Naive B cell (primary cell): ENCODE measurements around the gene PIK3IP1. TPM values are rescaled to one million over a fixed set of nuclear protein-coding genes. Genes with fewer than 3 reads are reported as not detected.
A peak's percentile ranks its signal among the peaks of the same experiment; 100 is the strongest.

Source experiments
- ATAC-seq, 2 donors: fragments of 150-1000 bp; cut with Tn5 transposase; 2 replicates each; pipeline ENCODE4 v1.10.0; 2021; ENCODE audit warnings: low read depth in 2 of 2, mild to moderate bottlenecking in 2 of 2, moderate library complexity in 2 of 2
- DNase-seq: peaks from one replicate; pipeline ENCODE4 v3.0.0; 2022
- H3K27ac Mint-ChIP-seq, 6 donors: one replicate each; pipeline ENCODE4 v1.8.0; 2020 to 2022; ENCODE audit warnings: mild to moderate bottlenecking in 6 of 6, mixed read lengths in 6 of 6, moderate library complexity in 5 of 6, inconsistent platforms in 2 of 6
- H3K27me3 Mint-ChIP-seq, 3 donors: one replicate each; pipeline ENCODE4 v1.8.0; 2021 to 2022; ENCODE audit warnings: mixed read lengths in 3 of 3, mild to moderate bottlenecking in 1 of 3
- H3K36me3 Mint-ChIP-seq, 2 donors: one replicate each; pipeline ENCODE4 v1.8.0; 2020 to 2022; ENCODE audit warnings: mixed read lengths in 2 of 2, inconsistent platforms in 1 of 2, mild to moderate bottlenecking in 1 of 2
- H3K4me1 Mint-ChIP-seq, 3 donors: one replicate each; pipeline ENCODE4 v1.8.0; 2020 to 2022; ENCODE audit warnings: mixed read lengths in 3 of 3, inconsistent platforms in 1 of 3, mild to moderate bottlenecking in 1 of 3, moderate library complexity in 1 of 3
- H3K4me3 Mint-ChIP-seq, 8 donors: one replicate each; pipeline ENCODE4 v1.8.0; 2020 to 2022; ENCODE audit warnings: mild to moderate bottlenecking in 8 of 8, mixed read lengths in 8 of 8, moderate library complexity in 8 of 8, inconsistent platforms in 2 of 8
- H3K9me3 Mint-ChIP-seq, 7 donors: one replicate each; pipeline ENCODE4 v1.8.0; 2020 to 2022; ENCODE audit warnings: mixed read lengths in 7 of 7, mild to moderate bottlenecking in 5 of 7, inconsistent platforms in 2 of 7, moderate library complexity in 1 of 7
- polyA plus RNA-seq, 6 donors: library from polyadenylated mRNA; unstranded; fragments of 300-500 nt; fragmentation: Illumina TruSeq; gene quantifications; one replicate each; pipeline ENCODE4 v1.2.3, GENCODE V29; 2021; ENCODE audit warnings: low read depth in 6 of 6

The PIK3IP1 gene
- 100 to 1,000 TPM; 107 to 235 (median 181) TPM for polyA plus RNA-seq

- H3K27ac Mint-ChIP-seq, result peak within 1 kb of the TSS; percentile 99 to 100 (median 100)
- peak within 1 kb of the TSS; percentile 90 to 100 (median 99) for H3K4me3 Mint-ChIP-seq
- no peaks in the 10 kb centered on the region for H3K27me3 Mint-ChIP-seq
- peak; percentile 81 for DNase-seq
- ATAC-seq, result peak; percentile 26 to 32
- peaks cover 17 to 23% of the 10 kb centered on the region in 2 donors for H3K36me3 Mint-ChIP-seq
- no peaks in the 10 kb centered on the region for H3K9me3 Mint-ChIP-seq
- peaks cover 49 to 71% (median 68%) of the 10 kb centered on the region in 3 donors for H3K4me1 Mint-ChIP-seq
These were observed at the start of gene PIK3IP1 for GRCh38 chr22:31292236-31292989. Gene PIK3IP1, minus strand, starts transcription at chr22:31292488. Its CDS starts 144 bp downstream, at chr22:31292344.

GRCh38 chr22:31341386-31342088 is 49.2 kb upstream of the PIK3IP1 start:
- Mint-ChIP-seq H3K4me3 (peak overlapping the region in 4 of 8 donors; percentile 16 to 72 (median 51)), H3K9me3 (no peaks in the 10 kb centered on the region), H3K4me1 (peaks cover 51 to 83% (median 66%) of the 10 kb centered on the region in 3 donors), H3K36me3 (peaks cover 0 to 14% of the 10 kb centered on the region in 2 donors), H3K27ac (peak overlapping the region in 4 of 6 donors; percentile 31 to 93 (median 65)), H3K27me3 (no peaks in the 10 kb centered on the region)
- DNase-seq, result no peak
- no peak for ATAC-seq

GRCh38 chr22:31340765-31341247 is 48.5 kb upstream of the PIK3IP1 start:
- Mint-ChIP-seq H3K27ac (peak overlapping the region in 5 of 6 donors; percentile 57 to 94 (median 66)), H3K36me3 (peaks cover 0 to 19% of the 10 kb centered on the region in 2 donors), H3K27me3 (no peaks in the 10 kb centered on the region), H3K9me3 (no peaks in the 10 kb centered on the region), H3K4me1 (peaks cover 54 to 87% (median 66%) of the 10 kb centered on the region in 3 donors), H3K4me3 (peak overlapping the region in 3 of 8 donors; percentile 2 to 71 (median 54))
- no peak for ATAC-seq
- DNase-seq, result no peak

- Mint-ChIP-seq H3K9me3 (no peaks in the 10 kb centered on the region), H3K27me3 (no peaks in the 10 kb centered on the region), H3K4me1 (peaks cover 55 to 86% (median 63%) of the 10 kb centered on the region in 3 donors), H3K27ac (peak overlapping the region in 2 of 6 donors; percentile 26 to 66), H3K4me3 (peak overlapping the region in 1 of 8 donors; percentile 54), H3K36me3 (peaks cover 0 to 24% of the 10 kb centered on the region in 2 donors)
- DNase-seq (no peak), ATAC-seq (no peak)
These were observed 48.1 kb upstream of the PIK3IP1 start for GRCh38 chr22:31340360-31340759.

GRCh38 chr22:31339148-31339832 is 47.0 kb upstream of the PIK3IP1 start:
- Mint-ChIP-seq H3K27ac (peak overlapping the region in 4 of 6 donors; percentile 66 to 89 (median 86)), H3K4me1 (peaks cover 53 to 86% (median 55%) of the 10 kb centered on the region in 3 donors), H3K9me3 (no peaks in the 10 kb centered on the region), H3K36me3 (peaks cover 0 to 33% of the 10 kb centered on the region in 2 donors), H3K27me3 (no peaks in the 10 kb centered on the region), H3K4me3 (no peak overlapping the region)
- DNase-seq, result no peak
- no peak for ATAC-seq

- Mint-ChIP-seq H3K27ac (peak overlapping the region in 2 of 6 donors; percentile 42 to 68), H3K36me3 (peaks cover 0 to 51% of the 10 kb centered on the region in 2 donors), H3K9me3 (no peaks in the 10 kb centered on the region), H3K4me3 (no peak overlapping the region), H3K27me3 (no peaks in the 10 kb centered on the region), H3K4me1 (peaks cover 32 to 72% (median 49%) of the 10 kb centered on the region in 3 donors)
- no peak for ATAC-seq
- no peak for DNase-seq
These were observed 44.9 kb upstream of the PIK3IP1 start for GRCh38 chr22:31337178-31337577.

- Mint-ChIP-seq H3K4me3 (no peak overlapping the region), H3K4me1 (peaks cover 14 to 49% (median 34%) of the 10 kb centered on the region in 3 donors), H3K27ac (peak overlapping the region in 2 of 6 donors; percentile 32 to 33), H3K9me3 (no peaks in the 10 kb centered on the region), H3K36me3 (peaks cover 6 to 36% of the 10 kb centered on the region in 2 donors), H3K27me3 (no peaks in the 10 kb centered on the region)
- DNase-seq (no peak), ATAC-seq (no peak)
These were observed 42.0 kb upstream of the PIK3IP1 start for GRCh38 chr22:31334329-31334728.

- Mint-ChIP-seq H3K9me3 (no peaks in the 10 kb centered on the region), H3K27me3 (no peaks in the 10 kb centered on the region), H3K27ac (peak overlapping the region in 1 of 6 donors; percentile 22), H3K4me1 (peaks cover 10 to 45% (median 31%) of the 10 kb centered on the region in 3 donors), H3K36me3 (peaks cover 6 to 36% of the 10 kb centered on the region in 2 donors), H3K4me3 (peak overlapping the region in 1 of 8 donors; percentile 59)
- ATAC-seq (no peak), DNase-seq (no peak)
These were observed 41.4 kb upstream of the PIK3IP1 start for GRCh38 chr22:31333641-31334040.

- peak overlapping the region in 3 of 6 donors; percentile 15 to 69 (median 66) for H3K27ac Mint-ChIP-seq
- H3K27me3 Mint-ChIP-seq, result no peaks in the 10 kb centered on the region
- H3K4me3 Mint-ChIP-seq, result no peak overlapping the region
- H3K9me3 Mint-ChIP-seq, result no peaks in the 10 kb centered on the region
- ATAC-seq (no peak), DNase-seq (no peak)
- H3K4me1 Mint-ChIP-seq, result peaks cover 5 to 38% (median 31%) of the 10 kb centered on the region in 3 donors
- H3K36me3 Mint-ChIP-seq, result peaks cover 6 to 36% of the 10 kb centered on the region in 2 donors
These were observed 40.6 kb upstream of the PIK3IP1 start for GRCh38 chr22:31332886-31333285.

GRCh38 chr22:31332010-31332409 is 39.7 kb upstream of the PIK3IP1 start:
- H3K9me3 Mint-ChIP-seq, result no peaks in the 10 kb centered on the region
- no peaks in the 10 kb centered on the region for H3K27me3 Mint-ChIP-seq
- no peak for ATAC-seq
- no peak for DNase-seq
- H3K4me1 Mint-ChIP-seq, result peaks cover 4 to 34% (median 31%) of the 10 kb centered on the region in 3 donors
- no peak overlapping the region for H3K27ac Mint-ChIP-seq
- H3K4me3 Mint-ChIP-seq, result no peak overlapping the region
- H3K36me3 Mint-ChIP-seq, result peaks cover 6 to 40% of the 10 kb centered on the region in 2 donors

GRCh38 chr22:31329453-31330215 is 37.3 kb upstream of the PIK3IP1 start:
- Mint-ChIP-seq H3K4me1 (peaks cover 7 to 33% (median 25%) of the 10 kb centered on the region in 3 donors), H3K9me3 (no peaks in the 10 kb centered on the region), H3K36me3 (peaks cover 11 to 47% of the 10 kb centered on the region in 2 donors), H3K4me3 (no peak overlapping the region), H3K27me3 (no peaks in the 10 kb centered on the region), H3K27ac (peak overlapping the region in 2 of 6 donors; percentile 28 to 54)
- no peak for ATAC-seq
- DNase-seq, result no peak

- Mint-ChIP-seq H3K36me3 (peaks cover 11 to 44% of the 10 kb centered on the region in 2 donors), H3K27me3 (no peaks in the 10 kb centered on the region), H3K27ac (no peak overlapping the region), H3K4me3 (no peak overlapping the region), H3K9me3 (no peaks in the 10 kb centered on the region), H3K4me1 (peaks cover 9 to 30% (median 21%) of the 10 kb centered on the region in 3 donors)
- no peak for DNase-seq
- ATAC-seq, result no peak
These were observed 36.7 kb upstream of the PIK3IP1 start for GRCh38 chr22:31329029-31329428.
